ENCODE data around the gene CENPM. TPM values are rescaled to one million over a fixed set of nuclear protein-coding genes. Genes with fewer than 3 reads are reported as not detected.

The CENPM gene
- total RNA-seq, 2 donors from 2014 or later, result 10.3 to 10.8 TPM

- no peak overlapping the region for H3K4me3 ChIP-seq
- H3K36me3 ChIP-seq, result no peaks in the 10 kb centered on the region
- intact Hi-C loops (cut with DNase I), result no loop called here
- no peaks in the 10 kb centered on the region for H3K4me1 ChIP-seq (replicated peaks)
- H3K27ac ChIP-seq, result no peak overlapping the region
- TF ChIP-seq CTCF (IDR thresholded peaks at IDR 0.05) (no peak), POLR2AphosphoS5 (IDR thresholded peaks at IDR 0.05) (no peak), POLR2A (IDR thresholded peaks at IDR 0.05) (no peak)
- WGBS, result 54% methylated on average over 10 of the region's 10 CpGs
- H3K27me3 ChIP-seq (replicated peaks; ENCODE audit: insufficient read depth), result no peaks in the 10 kb centered on the region
- DNase-seq (ENCODE audit: low spot score), result no peak
- H3K9me3 ChIP-seq, result no peaks in the 10 kb centered on the region
Measured at GRCh38 chr22:41974691-41975290, 27.8 kb upstream of the CENPM start.

GRCh38 chr22:41971431-41971830, 24.5 kb upstream of the CENPM start:
- WGBS, result 87% methylated on average over 11 of the region's 11 CpGs
- Histone ChIP-seq H3K9me3 (no peaks in the 10 kb centered on the region), H3K4me1 (replicated peaks) (no peaks in the 10 kb centered on the region), H3K4me3 (no peak overlapping the region), H3K27ac (no peak overlapping the region), H3K36me3 (no peaks in the 10 kb centered on the region), H3K27me3 (replicated peaks; ENCODE audit: insufficient read depth) (no peaks in the 10 kb centered on the region)
- TF ChIP-seq POLR2A (IDR thresholded peaks at IDR 0.05) (no peak), CTCF (IDR thresholded peaks at IDR 0.05) (no peak), POLR2AphosphoS5 (IDR thresholded peaks at IDR 0.05) (no peak)
- intact Hi-C loops (cut with DNase I), result no loop called here
- DNase-seq (ENCODE audit: low spot score), result no peak

- 97% methylated on average over 2 of the region's 2 CpGs for WGBS
- DNase-seq (ENCODE audit: low spot score), result no peak
- TF ChIP-seq POLR2AphosphoS5 (IDR thresholded peaks at IDR 0.05) (no peak), CTCF (IDR thresholded peaks at IDR 0.05) (no peak), POLR2A (IDR thresholded peaks at IDR 0.05) (no peak)
- Histone ChIP-seq H3K4me1 (replicated peaks) (no peaks in the 10 kb centered on the region), H3K9me3 (no peaks in the 10 kb centered on the region), H3K27me3 (replicated peaks; ENCODE audit: insufficient read depth) (no peaks in the 10 kb centered on the region), H3K4me3 (no peak overlapping the region), H3K27ac (no peak overlapping the region), H3K36me3 (no peaks in the 10 kb centered on the region)
- intact Hi-C loops (cut with DNase I), result no loop called here
Measured at GRCh38 chr22:41970601-41971000, 23.6 kb upstream of the CENPM start.

- H3K9me3 ChIP-seq, result no peaks in the 10 kb centered on the region
- no peak within 1 kb of the TSS for H3K4me3 ChIP-seq
- WGBS, result 75% methylated on average over 7 of the region's 8 CpGs
- intact Hi-C loops (cut with DNase I), result loop anchor here (10.0 kb wide), 1 partner anchor 466 kb away; the partner anchor contains the start of gene NFAM1
- TF ChIP-seq CTCF (IDR thresholded peaks at IDR 0.05) (no peak), POLR2A (IDR thresholded peaks at IDR 0.05) (no peak), POLR2AphosphoS5 (IDR thresholded peaks at IDR 0.05) (no peak)
- H3K36me3 ChIP-seq, result no peaks in the 10 kb centered on the region
- no peak within 1 kb of the TSS for H3K27ac ChIP-seq
- no peaks in the 10 kb centered on the region for H3K4me1 ChIP-seq (replicated peaks)
- DNase-seq (ENCODE audit: low spot score), result no peak
- H3K27me3 ChIP-seq (replicated peaks; ENCODE audit: insufficient read depth), result no peaks in the 10 kb centered on the region
Measured at GRCh38 chr22:41969110-41969646, 22.2 kb upstream of the CENPM start, which contains the start of gene SEPTIN3. TSS of gene SEPTIN3 (plus strand) at chr22:41969443. CDS start at chr22:41971493, 2,050 bp downstream.

- H3K4me1 ChIP-seq (replicated peaks), result no peaks in the 10 kb centered on the region
- no peak overlapping the region for H3K27ac ChIP-seq
- no peak for TF ChIP-seq POLR2A (IDR thresholded peaks at IDR 0.05)
- H3K36me3 ChIP-seq, result no peaks in the 10 kb centered on the region
- no peak overlapping the region for H3K4me3 ChIP-seq
- no peaks in the 10 kb centered on the region for H3K27me3 ChIP-seq (replicated peaks; ENCODE audit: insufficient read depth)
- DNase-seq (ENCODE audit: low spot score), result no peak
- intact Hi-C loops (cut with DNase I), result loop anchor here (10.0 kb wide), 1 partner anchor 466 kb away; the partner anchor contains the start of gene NFAM1
- 53% methylated on average over 9 of the region's 9 CpGs for WGBS
- H3K9me3 ChIP-seq, result no peaks in the 10 kb centered on the region
Measured at GRCh38 chr22:41968601-41969000, 21.6 kb upstream of the CENPM start.

All from prostate gland (tissue), 2 donors.